ENCODE results near the gene MMRN2. TPM values are rescaled to one million over a fixed set of nuclear protein-coding genes. Genes with fewer than 3 reads are reported as not detected.

Gene MMRN2
- total RNA-seq, 4 donors from 2014 or later, result 29.3 to 148 (median 78.2) TPM

- no peak for TF ChIP-seq CTCF (IDR thresholded peaks at IDR 0.05)
- DNase-seq (ENCODE audit: low spot score) (no peak), ATAC-seq (ENCODE audit: low FRiP score) (no peak)
These were observed 893 bp upstream of the MMRN2 start, which contains the start of gene SNCG for GRCh38 chr10:86958116-86958900. SNCG (plus strand) TSS chr10:86958599; CDS start chr10:86958698, 99 bp downstream.

- no peak for DNase-seq (ENCODE audit: low spot score)
- ATAC-seq (ENCODE audit: low FRiP score), result no peak
- TF ChIP-seq CTCF (IDR thresholded peaks at IDR 0.05), result no peak
These were observed 467 bp downstream of the MMRN2 start for GRCh38 chr10:86956848-86957448.

GRCh38 chr10:86956195-86956847 lies 1.1 kb downstream of the MMRN2 start:
- no peak for TF ChIP-seq CTCF (IDR thresholded peaks at IDR 0.05)
- DNase-seq (ENCODE audit: low spot score) (no peak), ATAC-seq (ENCODE audit: low FRiP score) (no peak)

- ATAC-seq (ENCODE audit: low FRiP score), result no peak
- no peak for DNase-seq (ENCODE audit: low spot score)
These were observed 1.8 kb downstream of the MMRN2 start for GRCh38 chr10:86955501-86956194.

GRCh38 chr10:86954681-86955500 lies 2.5 kb downstream of the MMRN2 start:
- no peak for TF ChIP-seq CTCF (IDR thresholded peaks at IDR 0.05)
- DNase-seq (ENCODE audit: low spot score), result no peak
- ATAC-seq (ENCODE audit: low FRiP score), result no peak

More at GRCh38 chr10:86955501-86956194, 1.8 kb downstream of the MMRN2 start:
- no peak for TF ChIP-seq CTCF (IDR thresholded peaks at IDR 0.05)
